GM12892 (cell line): Measurements from ENCODE around the gene USP2.

Experiments
- POLR2A ChIP-seq: IDR thresholded peaks from 2 replicates; pipeline ENCODE4 v1.6.1; 2011; ENCODE audit warnings: low read depth, low read length, control low read depth
- TAF1 ChIP-seq: IDR thresholded peaks from 2 replicates; pipeline ENCODE4 v1.6.1; 2011; ENCODE audit warnings: low read depth, mild to moderate bottlenecking, control low read depth, low read length, borderline replicate concordance

DNA sequence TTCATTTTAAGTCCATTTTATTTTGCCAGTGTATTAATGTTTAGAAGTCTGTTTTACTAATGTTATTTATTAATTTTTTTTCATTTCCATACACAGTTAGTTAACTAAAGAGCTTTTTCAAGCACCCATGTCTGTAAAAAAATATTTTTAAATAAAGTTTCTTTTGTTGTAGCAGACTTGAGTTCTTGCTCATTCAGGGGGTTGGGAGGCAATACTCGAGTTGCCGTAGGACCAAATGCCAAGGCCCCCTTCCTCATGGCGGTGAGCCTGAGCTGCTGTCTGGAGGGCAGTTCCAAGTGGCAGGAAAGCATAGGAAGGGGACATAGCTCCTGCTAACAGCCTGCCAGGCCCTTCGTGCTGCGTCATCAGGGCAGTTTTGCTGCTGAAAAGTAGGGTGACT is 73.5 kb downstream of the USP2 start:
- no peak for TF ChIP-seq POLR2A
- no peak for TF ChIP-seq TAF1
